H1 (cell line): ENCODE measurements around the gene TP73. TPM values are rescaled to one million over a fixed set of nuclear protein-coding genes. Genes with fewer than 3 reads are reported as not detected.
"Not testable (repeated sequence)": the region's sequence is repeated elsewhere in the genome, so short reads cannot be mapped to it uniquely, and the experiment has no call there.

Experiments
- CTCF ChIA-PET: fragments of 300-600 bp; sonication (Branson Sonifier 250); formaldehyde crosslinking; loops from one replicate; lab custom pipeline; 2021; ENCODE audit not compliant: partially characterized antibody; lab: Charles Lee
- POLR2A ChIA-PET: fragments of 300-600 bp; sonication (Branson Sonifier 250); formaldehyde crosslinking; loops from one replicate; lab custom pipeline; 2021; ENCODE audit warnings: inconsistent platforms; ENCODE audit not compliant: partially characterized antibody; lab: Charles Lee
- DNase-seq, 2 experiments: peaks; one replicate each; pipeline versions ENCODE4 v3.0.0 to v3.0.0-alpha.2; 2010 to 2022; ENCODE audit warnings: low spot score in 2 of 2, low read depth in 1 of 2, mixed read lengths in 1 of 2
- FAIRE-seq: peaks from 2 replicates; lab custom pipeline; 2011; peaks lifted over from hg19 to GRCh38; lab: Jason Lieb, UNC
- H2AFZ ChIP-seq: 2 replicates; pipeline ENCODE4 v1.8.1; 2012; ENCODE audit warnings: low read length, inconsistent platforms
- H2AK5ac ChIP-seq: 2 replicates; pipeline ENCODE4 v1.6.1; 2013; ENCODE audit warnings: low read depth, low read length
- H2BK120ac ChIP-seq: replicated peaks from 2 replicates; pipeline ENCODE3; 2013; ENCODE audit warnings: low read depth, low read length, inconsistent platforms
- H2BK12ac ChIP-seq: 2 replicates; pipeline ENCODE4 v1.6.1; 2013; ENCODE audit warnings: low read depth, low read length
- H2BK15ac ChIP-seq: 2 replicates; pipeline ENCODE4 v1.6.1; 2013; ENCODE audit warnings: low read length
- H2BK20ac ChIP-seq: 2 replicates; pipeline ENCODE4 v1.6.1; 2013; ENCODE audit warnings: low read length
- H2BK5ac ChIP-seq: 2 replicates; pipeline ENCODE4 v1.6.1; 2013; ENCODE audit warnings: low read depth, low read length
- H3K14ac ChIP-seq: 2 replicates; pipeline ENCODE4 v1.6.1; 2013; ENCODE audit warnings: inconsistent platforms; ENCODE audit not compliant: insufficient read length
- H3K18ac ChIP-seq: 2 replicates; pipeline ENCODE4 v1.6.1; 2013; ENCODE audit warnings: low read length; ENCODE audit errors: extremely low read depth
- H3K23ac ChIP-seq: 2 replicates; pipeline ENCODE4 v1.6.1; 2013; ENCODE audit warnings: inconsistent platforms; ENCODE audit not compliant: insufficient read length
- H3K23me2 ChIP-seq: 2 replicates; pipeline ENCODE4 v1.6.1; 2013; ENCODE audit warnings: low read depth, low read length
- H3K27ac ChIP-seq: 2 replicates; pipeline ENCODE4 v1.6.1; 2011; ENCODE audit warnings: low read depth, low read length, inconsistent platforms
- H3K27me3 ChIP-seq, 4 experiments: replicated peaks in 1 of 4; 1 replicate in 1 of 4; 2 replicates in 3 of 4; pipeline versions ENCODE4 v1.6.1 to v1.8.1; 2011 to 2013; ENCODE audit warnings: low read length in 3 of 4, mild to moderate bottlenecking in 3 of 4, inconsistent platforms in 2 of 4, mixed read lengths in 2 of 4, moderate library complexity in 1 of 4; ENCODE audit not compliant: control insufficient read depth in 3 of 4, insufficient read depth in 3 of 4; ENCODE audit errors: extremely low read depth in 1 of 4
- H3K36me3 ChIP-seq, 4 experiments: 2 replicates each; pipeline versions ENCODE4 v1.6.1 to v1.8.1; 2011 to 2013; ENCODE audit warnings: mild to moderate bottlenecking in 4 of 4, low read length in 3 of 4, moderate library complexity in 2 of 4, control low read depth in 1 of 4, inconsistent platforms in 1 of 4; ENCODE audit not compliant: insufficient read depth in 4 of 4, control insufficient read depth in 2 of 4
- H3K4ac ChIP-seq: replicated peaks from 2 replicates; pipeline ENCODE3; 2013; ENCODE audit warnings: low read length, low read depth, mixed read lengths, inconsistent platforms; ENCODE audit not compliant: insufficient read length
- H3K4me1 ChIP-seq, 4 experiments: replicated peaks in 1 of 4; 1 replicate in 1 of 4; 2 replicates in 3 of 4; pipeline versions ENCODE4 v1.6.1 to v1.8.1; 2011 to 2013; ENCODE audit warnings: low read length in 3 of 4, inconsistent platforms in 2 of 4, mixed read lengths in 1 of 4; ENCODE audit not compliant: insufficient read depth in 4 of 4, control insufficient read depth in 3 of 4
- H3K4me2 ChIP-seq, 2 experiments: 2 replicates each; pipeline versions ENCODE4 v1.6.1 to v1.8.1; 2011 to 2013; ENCODE audit warnings: low read depth in 2 of 2, low read length in 2 of 2, control low read depth in 1 of 2, inconsistent platforms in 1 of 2, mild to moderate bottlenecking in 1 of 2; ENCODE audit not compliant: insufficient read depth in 1 of 2
- H3K4me3 ChIP-seq, 4 experiments: fragments of 200-600, 300-600 bp in 1 of 4; sonication (generic), shearing (Covaris generic), sonication (Bioruptor Twin) in 1 of 4; 2 replicates each; pipeline versions ENCODE4 v1.5.1 to v1.8.1; 2011 to 2016; ENCODE audit warnings: low read length in 4 of 4, low read depth in 3 of 4, control low read depth in 2 of 4, inconsistent platforms in 2 of 4, mild to moderate bottlenecking in 2 of 4, mixed read lengths in 1 of 4, moderate library complexity in 1 of 4; ENCODE audit not compliant: insufficient read depth in 2 of 4; ENCODE audit errors: extremely low read depth in 1 of 4
- H3K56ac ChIP-seq: replicated peaks from 2 replicates; pipeline ENCODE3; 2013; ENCODE audit warnings: low read depth, mild to moderate bottlenecking, mixed read lengths, low read length, inconsistent platforms; ENCODE audit not compliant: insufficient read length
- H3K79me1 ChIP-seq: 2 replicates; pipeline ENCODE4 v1.6.1; 2013; ENCODE audit warnings: low read depth, low read length, control low read depth
- H3K79me2 ChIP-seq, 2 experiments: 2 replicates each; pipeline versions ENCODE4 v1.6.1 to v1.8.1; 2012 to 2013; ENCODE audit warnings: low read length in 2 of 2, mild to moderate bottlenecking in 2 of 2, inconsistent platforms in 1 of 2; ENCODE audit not compliant: insufficient read depth in 2 of 2, control insufficient read depth in 1 of 2
- H3K9ac ChIP-seq, 4 experiments: replicated peaks in 1 of 4; 1 replicate in 1 of 4; 2 replicates in 3 of 4; pipeline versions ENCODE4 v1.6.1 to v1.8.1; 2011 to 2013; ENCODE audit warnings: low read depth in 3 of 4, low read length in 3 of 4, control low read depth in 2 of 4, mild to moderate bottlenecking in 2 of 4, moderate library complexity in 2 of 4, inconsistent platforms in 1 of 4; ENCODE audit errors: extremely low read depth in 1 of 4
- H3K9me3 ChIP-seq, 2 experiments: 2 replicates each; pipeline versions ENCODE4 v1.6.1 to v1.8.1; 2012 to 2013; ENCODE audit warnings: mild to moderate bottlenecking in 2 of 2, moderate library complexity in 2 of 2, control low read depth in 1 of 2, inconsistent platforms in 1 of 2, low read depth in 1 of 2, low read length in 1 of 2, mixed read lengths in 1 of 2; ENCODE audit not compliant: insufficient read depth in 2 of 2
- H4K20me1 ChIP-seq, 2 experiments: replicated peaks in 1 of 2; 2 replicates each; pipeline versions ENCODE3 to v1.8.1; 2011 to 2013; ENCODE audit warnings: inconsistent platforms in 2 of 2, low read length in 2 of 2, mild to moderate bottlenecking in 1 of 2; ENCODE audit not compliant: insufficient read depth in 2 of 2, control insufficient read depth in 1 of 2
- H4K5ac ChIP-seq: 2 replicates; pipeline ENCODE4 v1.6.1; 2013; ENCODE audit warnings: low read length, low read depth, mixed read lengths, inconsistent platforms; ENCODE audit not compliant: insufficient read length
- H4K8ac ChIP-seq: 2 replicates; pipeline ENCODE4 v1.8.0; 2013; ENCODE audit warnings: mild to moderate bottlenecking, moderate library complexity, low read length, inconsistent platforms; ENCODE audit not compliant: insufficient read depth; ENCODE audit errors: extremely low read depth
- H4K91ac ChIP-seq: replicated peaks from 2 replicates; pipeline ENCODE3; 2013; ENCODE audit warnings: low read length, mixed read lengths, inconsistent platforms; ENCODE audit not compliant: insufficient read length
- CTCF ChIP-seq, 3 experiments: IDR thresholded peaks; 1 replicate in 2 of 3; 2 replicates in 1 of 3; pipeline versions ENCODE4 v1.5.1 to v1.6.1; 2011; ENCODE audit warnings: low read length in 3 of 3, mild to moderate bottlenecking in 3 of 3, inconsistent platforms in 2 of 3, low read depth in 1 of 3, moderate library complexity in 1 of 3; ENCODE audit not compliant: insufficient read depth in 1 of 3; ENCODE audit errors: control extremely low read depth in 1 of 3
- RAD21 ChIP-seq, 2 experiments: IDR thresholded peaks in 1 of 2; conservative IDR thresholded peaks in 1 of 2; 2 replicates each; pipeline ENCODE4 v1.6.1; 2011; ENCODE audit warnings: low read depth in 2 of 2, low read length in 2 of 2, improper control_type of control experiment in 1 of 2, inconsistent platforms in 1 of 2, mild to moderate bottlenecking in 1 of 2, moderate library complexity in 1 of 2
- SIN3A ChIP-seq, 2 experiments: IDR thresholded peaks in 1 of 2; conservative IDR thresholded peaks in 1 of 2; 2 replicates each; pipeline ENCODE4 v1.6.1; 2011 to 2012; ENCODE audit warnings: low read length in 2 of 2, improper control_type of control experiment in 1 of 2, low read depth in 1 of 2, mild to moderate bottlenecking in 1 of 2
- YY1 ChIP-seq: IDR thresholded peaks from 2 replicates; pipeline ENCODE4 v1.6.1; 2011; ENCODE audit warnings: low read depth, mild to moderate bottlenecking, low read length
- WGBS, 2 experiments: shearing (Covaris generic) in 1 of 2; methylation state at CpG; one replicate each; pipeline versions ENCODE4 v1.1.6 to v1.1.7; 2013 to 2015; ENCODE audit warnings: low lambda C conversion rate in 2 of 2, mixed read lengths in 2 of 2, inconsistent platforms in 1 of 2, low coverage in 1 of 2, missing lambda C conversion rate in 1 of 2; ENCODE audit not compliant: insufficient replicate concordance in 2 of 2, insufficient coverage in 1 of 2, insufficient read length in 1 of 2; ENCODE audit errors: extremely low coverage in 1 of 2, missing lambda C conversion rate in 1 of 2; 5-methylcytosine and 5-hydroxymethylcytosine counted together
- polyA plus RNA-seq, 7 experiments: library from polyadenylated mRNA; depleted of rRNA in 3 of 7; stranded (reverse) in 5 of 7; unstranded in 2 of 7; fragments of >200 nt in 5 of 7; fragments of 200-250 nt in 2 of 7; gene quantifications; 1 replicate in 5 of 7; 2 replicates in 1 of 7; 4 replicates in 1 of 7; pipeline versions ENCODE4 v1.2.1 to v1.2.3, GENCODE V29; 2011 to 2013; ENCODE audit warnings: missing spikeins in 2 of 7, mixed read lengths in 2 of 7
- total RNA-seq: library from RNA; stranded (reverse); fragmentation: NEBNext Ultra II Directional; extraction: Animal tissue kit (Norgen Biotek cat#: 25700); gene quantifications from 2 replicates; pipeline ENCODE4 v1.2.1, GENCODE V29; 2021

TP73 gene
- total and polyA plus RNA-seq, 2 of the 8 experiments (the other 6 are each of a cell fraction or from before 2014, with no cell fraction given) = 2.6 to 3.1 TPM

- POLR2A ChIA-PET = interaction anchor here (0.7 to 1.6 kb wide), 3 partner anchors 9 to 114 kb away, joined by 3 to 7 read pairs (median 5); no protein-coding TSS in a partner anchor
- not testable (repeated sequence) for H3K4me2 ChIP-seq, H3K4ac ChIP-seq, H3K9ac ChIP-seq, H3K56ac ChIP-seq, H3K4me1 ChIP-seq, H2BK12ac ChIP-seq, H4K8ac ChIP-seq, H2AK5ac ChIP-seq, H3K36me3 ChIP-seq, H3K9me3 ChIP-seq, H2BK20ac ChIP-seq, H3K79me2 ChIP-seq, H3K27me3 ChIP-seq, H3K14ac ChIP-seq, H4K91ac ChIP-seq, H3K18ac ChIP-seq, H2BK15ac ChIP-seq, H3K27ac ChIP-seq, H3K79me1 ChIP-seq, H3K23ac ChIP-seq, H4K5ac ChIP-seq, H4K20me1 ChIP-seq, H2AFZ ChIP-seq, H2BK120ac ChIP-seq, H3K4me3 ChIP-seq, H2BK5ac ChIP-seq
- DNase-seq = peak; percentile 62 to 95
- 44% methylated on average over 18 of the region's 18 CpGs; no CpG with 5 or more reads in 1 of the 2 experiments for WGBS, 2 experiments
- H3K23me2 ChIP-seq = peaks cover 15% of the 10 kb centered on the region; the same call in 1 of the 2 replicates
- TF ChIP-seq RAD21 (IDR thresholded peaks at IDR 0.05 in 1 of 2, conservative IDR thresholded peaks at IDR 0.05 in 1 of 2; ENCODE audit: low read depth in 2 of 2, low read length in 2 of 2) = peak; percentile 95 to 96
- TF ChIP-seq CTCF (IDR thresholded peaks at IDR 0.05; ENCODE audit: control extremely low read depth in 1 of 3, insufficient read depth in 1 of 3, low read depth in 1 of 3, low read length in 3 of 3) = peak in 2 of 3 experiments; percentile 93 to 96; a peak in 3 of 4 replicates
- 0 out of 4 replicates have a peak, but pooled peaks of 1 of the 2 experiments have one; percentile 41 for TF ChIP-seq SIN3A (conservative IDR thresholded peaks at IDR 0.05 in 1 of 2, IDR thresholded peaks at IDR 0.05 in 1 of 2; ENCODE audit: low read depth in 1 of 2, low read length in 2 of 2)
- TF ChIP-seq YY1 = peak; percentile 35; the same call in 1 of the 2 replicates
- FAIRE-seq = peak; percentile 48
- CTCF ChIA-PET = interaction anchor here (0.6 to 2.9 kb wide), 56 partner anchors 9 to 1914 kb away, joined by 3 to 49 read pairs (median 4); partner anchors contain the start of genes CCDC27 and TP73
Measured at GRCh38 chr1:3724416-3725030, 72.2 kb downstream of the TP73 start.
